GM19324 (cell line): ENCODE results near the gene ERCC6L2.

Experiments
- ATAC-seq: cut with Tn5 transposase; IDR thresholded peaks from one replicate; pipeline ENCODE4 v1.9.1; 2021; ENCODE audit warnings: mild to moderate bottlenecking, moderate library complexity; ENCODE audit not compliant: unreplicated experiment, low FRiP score

The ERCC6L2 gene

GRCh38 chr9:95864852-95865580, 10.5 kb upstream of the ERCC6L2 start:
- no peak for ATAC-seq

- no peak for ATAC-seq
Observed at GRCh38 chr9:95870352-95870751, 5.1 kb upstream of the ERCC6L2 start.

DNA sequence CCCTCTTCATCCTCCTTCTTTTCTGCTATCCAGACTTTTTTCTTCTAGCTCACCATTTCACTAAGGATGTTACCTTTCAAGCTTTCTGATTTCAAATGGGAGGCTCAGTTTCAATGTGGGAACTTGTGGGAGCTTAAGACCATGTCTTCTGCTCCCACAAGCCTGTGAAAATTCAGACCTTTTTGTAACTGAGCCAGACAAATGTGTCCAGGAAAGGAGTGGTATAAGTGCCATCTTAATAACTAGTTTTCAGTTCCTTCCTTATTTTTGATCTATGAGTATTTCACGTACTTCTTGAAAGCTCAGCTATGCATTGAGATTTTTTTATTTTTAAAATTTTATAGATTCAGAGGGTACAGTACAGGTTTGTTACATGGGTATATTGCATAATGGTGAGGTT, 4.6 kb upstream of the ERCC6L2 start:
- no peak for ATAC-seq

- no peak for ATAC-seq
Observed at GRCh38 chr9:95874303-95874988, 1.0 kb upstream of the ERCC6L2 start.

GRCh38 chr9:95874989-95875304, 544 bp upstream of the ERCC6L2 start:
- ATAC-seq = peak; percentile 22

- ATAC-seq = no peak
Observed at GRCh38 chr9:95876138-95876444, 600 bp downstream of the ERCC6L2 start.

- ATAC-seq = no peak
Observed at GRCh38 chr9:95876595-95876994, 1.1 kb downstream of the ERCC6L2 start.

DNA sequence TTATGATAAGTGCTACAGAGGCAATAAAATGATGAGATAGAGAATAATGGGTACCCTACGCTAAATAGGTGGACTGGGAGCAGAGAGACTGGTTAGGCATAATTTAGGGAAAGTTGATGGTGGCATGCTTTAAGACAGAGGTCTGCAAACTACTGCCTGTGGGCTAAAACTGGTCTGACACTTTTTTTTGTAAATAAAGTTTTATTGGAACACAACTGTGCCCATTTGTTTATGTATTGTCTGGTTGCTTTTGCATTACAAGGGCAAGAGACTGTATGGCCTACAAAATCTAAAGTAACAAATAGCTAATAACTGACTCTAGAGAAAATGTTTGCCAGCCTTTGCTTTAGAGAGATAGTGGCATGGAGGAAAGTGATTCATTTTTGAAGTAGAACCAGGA, 2.5 kb downstream of the ERCC6L2 start:
- ATAC-seq = no peak

- no peak for ATAC-seq
Observed at GRCh38 chr9:95879591-95879990, 4.1 kb downstream of the ERCC6L2 start.

DNA sequence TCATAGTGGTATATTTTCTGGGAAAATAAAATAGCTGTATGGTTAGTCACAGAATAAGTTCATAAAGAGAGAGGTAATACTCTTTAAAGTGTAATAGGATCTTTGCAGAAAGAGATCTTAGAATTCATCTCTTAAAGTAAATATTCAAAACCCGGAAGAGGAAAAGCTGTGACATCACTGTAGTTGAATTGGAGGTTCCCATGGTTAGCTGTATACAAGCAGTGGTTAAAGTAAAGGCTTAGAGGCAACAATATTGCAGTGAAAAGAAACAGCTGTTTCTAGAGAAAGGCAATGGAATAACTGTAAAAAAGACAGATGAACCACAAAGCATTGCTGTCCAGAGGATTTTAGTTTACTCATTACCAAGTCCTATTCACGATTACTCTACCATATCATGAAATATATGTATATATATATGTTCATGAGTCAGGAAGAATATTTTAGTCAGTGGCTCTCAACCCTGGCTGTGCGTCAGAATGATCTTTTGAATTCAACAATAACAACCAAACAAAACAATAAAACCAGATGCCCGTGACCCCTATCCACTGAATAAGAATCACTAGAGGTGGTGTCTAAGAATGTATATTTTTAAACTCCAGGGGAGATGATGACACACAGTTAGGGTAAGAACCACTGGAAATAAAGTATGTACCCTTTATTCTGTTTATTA, 4.7 kb downstream of the ERCC6L2 start:
- no peak for ATAC-seq

DNA sequence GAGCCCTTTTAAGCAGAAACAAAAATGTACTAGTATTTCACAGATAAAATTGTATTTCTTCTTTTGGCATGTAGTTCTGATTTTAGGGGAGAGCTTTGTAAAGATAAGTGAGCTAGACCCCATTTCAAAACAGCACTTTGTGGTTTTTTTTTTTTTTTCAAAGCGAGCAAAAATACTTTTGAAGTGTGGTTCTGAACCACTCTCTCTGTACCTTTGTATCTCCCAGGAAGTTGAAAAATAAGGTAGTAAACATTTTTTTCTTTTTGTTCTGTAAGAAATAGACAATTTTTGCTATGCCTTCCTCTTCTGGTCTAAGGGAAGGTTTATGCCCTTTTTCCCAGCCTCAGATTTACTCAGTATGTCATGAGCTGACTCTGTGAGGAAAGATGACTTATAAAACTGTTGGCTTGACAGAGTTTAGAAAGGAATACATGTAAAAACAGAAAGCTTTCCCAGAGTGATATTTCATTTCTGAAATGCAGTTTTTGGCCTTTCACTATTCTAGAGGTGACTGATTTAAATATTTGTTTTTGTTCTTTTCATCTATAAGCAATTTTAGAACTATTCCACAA, 12.5 kb downstream of the ERCC6L2 start:
- ATAC-seq = no peak

DNA sequence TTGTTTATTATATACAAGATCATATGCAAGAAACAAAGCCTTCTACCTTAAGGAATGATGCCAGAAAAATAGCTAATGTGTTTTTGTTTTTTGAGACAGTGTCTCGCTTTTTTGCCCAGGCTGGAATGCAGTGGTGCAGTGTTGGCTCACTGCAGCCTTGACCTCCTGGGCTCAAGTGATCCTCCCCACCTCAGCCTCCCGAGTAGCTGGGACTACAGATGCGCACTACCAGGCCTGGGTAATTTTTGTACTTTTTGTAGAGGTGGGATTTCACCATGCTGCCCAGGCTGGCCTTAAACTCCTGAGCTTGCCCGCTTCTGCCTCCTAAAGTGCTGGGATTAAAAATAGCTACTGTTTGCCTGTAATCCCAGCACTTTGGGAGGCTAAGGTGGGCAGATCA, 15.1 kb downstream of the ERCC6L2 start:
- ATAC-seq = no peak

DNA sequence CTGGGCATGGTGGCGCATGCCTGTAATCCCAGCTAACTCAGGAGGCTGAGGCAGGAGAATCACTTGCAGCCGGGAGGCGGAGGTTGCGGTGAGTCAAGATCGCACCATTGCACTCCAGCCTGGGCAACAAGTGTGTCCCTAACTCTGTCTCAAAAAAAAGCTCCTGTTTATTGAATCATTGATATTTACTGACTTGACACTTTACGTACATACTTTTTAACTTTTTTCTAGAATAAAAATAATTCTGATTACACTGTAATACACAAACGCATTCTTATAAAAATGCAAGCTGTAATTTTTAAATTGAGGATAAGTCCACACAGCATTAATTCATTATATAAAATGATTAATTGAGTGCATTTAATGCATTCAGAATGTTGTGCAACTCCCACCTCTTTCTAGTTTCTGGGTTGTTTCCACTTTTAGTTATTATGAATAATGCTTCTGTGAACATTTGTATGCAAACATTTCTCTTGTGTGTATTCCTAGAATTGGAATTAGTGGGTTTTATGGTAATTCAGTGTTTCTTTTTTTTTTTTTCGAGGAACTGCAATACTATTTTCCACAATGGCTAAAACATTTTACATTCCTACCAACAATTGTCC, 15.7 kb downstream of the ERCC6L2 start:
- ATAC-seq = no peak

DNA sequence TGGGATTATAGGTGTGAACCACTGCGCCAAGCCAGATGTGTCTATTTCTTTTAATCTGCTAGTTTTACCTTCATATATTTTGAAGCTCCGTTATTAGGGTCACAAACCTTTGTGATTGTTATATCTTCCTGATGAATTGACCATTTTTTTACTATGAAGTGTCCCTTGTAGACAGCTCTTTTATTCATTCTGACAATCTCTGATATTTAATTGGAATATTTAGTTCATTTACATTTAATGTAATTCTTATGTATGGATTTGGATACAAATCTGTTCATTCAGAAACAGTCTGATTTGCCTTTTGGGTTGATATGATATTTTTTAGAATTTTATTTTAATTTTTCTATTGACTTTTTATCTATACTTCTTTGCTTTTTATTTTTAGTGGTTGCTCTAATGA, 17.2 kb downstream of the ERCC6L2 start:
- no peak for ATAC-seq

DNA sequence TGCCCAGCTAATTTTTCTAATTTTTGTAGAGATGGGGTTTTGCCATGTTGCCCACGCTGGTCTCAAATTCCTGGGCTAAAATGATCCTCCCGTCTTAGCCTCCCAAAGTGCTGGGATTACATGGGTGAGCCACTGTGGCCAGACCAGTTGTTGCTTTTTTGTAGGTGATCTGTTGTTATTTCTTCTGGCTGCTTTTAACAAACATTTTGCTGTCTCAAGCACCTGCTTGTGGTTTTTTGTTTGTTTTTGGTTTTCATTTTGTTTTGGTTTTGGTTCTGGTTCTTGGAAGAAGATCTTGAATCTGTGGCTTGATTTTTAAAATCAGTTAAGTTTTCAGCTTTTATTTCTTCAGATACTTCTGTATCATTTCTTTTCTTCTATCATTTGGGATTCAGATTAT, 21.1 kb downstream of the ERCC6L2 start:
- no peak for ATAC-seq

GRCh38 chr9:95901506-95901905, 26.0 kb downstream of the ERCC6L2 start:
- ATAC-seq = no peak

- no peak for ATAC-seq
Observed at GRCh38 chr9:95903398-95903797, 27.9 kb downstream of the ERCC6L2 start.

DNA sequence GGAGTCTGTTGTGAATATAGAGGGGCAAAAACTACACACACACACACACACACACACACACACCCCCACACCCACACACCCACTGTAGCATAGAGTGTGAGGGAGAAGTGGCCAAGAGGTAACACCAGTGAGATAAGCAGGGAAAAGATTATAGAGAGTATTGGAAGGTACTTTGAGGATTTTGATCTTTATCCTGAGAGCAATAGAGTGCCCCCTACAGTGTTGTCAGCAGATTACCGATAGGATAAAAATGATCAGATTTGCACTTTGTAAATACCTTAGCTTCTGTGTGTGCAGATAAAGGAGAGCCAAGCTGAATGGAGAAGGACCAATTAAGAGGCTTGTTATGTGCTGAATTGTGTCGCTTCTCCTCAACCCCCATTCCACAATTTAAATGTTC, 32.3 kb downstream of the ERCC6L2 start:
- ATAC-seq = no peak

- no peak for ATAC-seq
Observed at GRCh38 chr9:95910023-95910707, 34.7 kb downstream of the ERCC6L2 start.

- ATAC-seq = no peak
Observed at GRCh38 chr9:95910770-95911340, 35.4 kb downstream of the ERCC6L2 start.
